GM23338 (cell line): ENCODE measurements around the gene MIPEP. TPM values are rescaled to one million over a fixed set of nuclear protein-coding genes. Genes with fewer than 3 reads are reported as not detected.
A peak's percentile ranks its signal among the peaks of the same experiment; 100 is the strongest.

ENCODE experiments used
- ATAC-seq: fragments of 200-7000 bp; cut with Tn5 transposase; 3 replicates; pipeline ENCODE4 v1.9.1; 2020
- DNase-seq: peaks from one replicate; pipeline ENCODE4 v3.0.0-alpha.2; 2015; ENCODE audit warnings: low spot score
- H2AFZ ChIP-seq: fragments of 200-600 bp; sonication (generic); 2 replicates; pipeline ENCODE4 v1.8.0; 2016; ENCODE audit warnings: antibody characterized with exemption, mild to moderate bottlenecking, moderate library complexity
- H3F3A ChIP-seq: fragments of 200-600 bp; sonication (generic); replicated peaks from 2 replicates; pipeline ENCODE4 v1.8.0; 2017; ENCODE audit warnings: antibody characterized with exemption, mixed run types, low read depth
- H3K27ac ChIP-seq: fragments of 200-600 bp; sonication (generic); 2 replicates; pipeline ENCODE4 v1.6.1; 2016; ENCODE audit warnings: low read depth
- H3K27me3 ChIP-seq: fragments of 200-600 bp; sonication (generic); 2 replicates; pipeline ENCODE4 v1.8.0; 2016; ENCODE audit warnings: mild to moderate bottlenecking, mixed run types, moderate library complexity; ENCODE audit not compliant: insufficient read depth
- H3K36me3 ChIP-seq: fragments of 200-600 bp; sonication (generic); 2 replicates; pipeline ENCODE4 v1.8.0; 2016; ENCODE audit warnings: mild to moderate bottlenecking; ENCODE audit not compliant: insufficient read depth
- H3K4me1 ChIP-seq: fragments of 200-600 bp; sonication (generic); 2 replicates; pipeline ENCODE4 v1.8.0; 2016; ENCODE audit warnings: mild to moderate bottlenecking, moderate library complexity; ENCODE audit not compliant: insufficient read depth
- H3K4me2 ChIP-seq: fragments of 200-600 bp; sonication (generic); 2 replicates; pipeline ENCODE4 v1.7.1; 2017; ENCODE audit warnings: mixed run types
- H3K4me3 ChIP-seq: fragments of 200-600 bp; sonication (generic); 2 replicates; pipeline ENCODE4 v1.6.1; 2016; ENCODE audit warnings: mixed run types
- H3K79me2 ChIP-seq: fragments of 200-600 bp; sonication (generic); replicated peaks from 2 replicates; pipeline ENCODE4 v1.8.0; 2017; ENCODE audit warnings: mild to moderate bottlenecking; ENCODE audit not compliant: insufficient read depth
- H3K9me2 ChIP-seq: fragments of 200-600 bp; sonication (generic); 2 replicates; pipeline ENCODE4 v1.8.0; 2017; ENCODE audit not compliant: insufficient read depth
- H4K20me1 ChIP-seq: fragments of 200-600 bp; sonication (generic); replicated peaks from 2 replicates; pipeline ENCODE4 v1.8.0; 2017; ENCODE audit warnings: mild to moderate bottlenecking; ENCODE audit not compliant: insufficient read depth
- H3K27ac Mint-ChIP-seq: 2 replicates; pipeline ENCODE4 v1.8.0; 2020; ENCODE audit warnings: inconsistent platforms, mild to moderate bottlenecking, moderate library complexity, mixed read lengths
- H3K27me3 Mint-ChIP-seq: 3 replicates; pipeline ENCODE4 v1.8.0; 2022; ENCODE audit warnings: low read depth, mild to moderate bottlenecking, moderate library complexity, mixed read lengths, inconsistent platforms; ENCODE audit not compliant: insufficient read depth, poor library complexity
- H3K36me3 Mint-ChIP-seq: 3 replicates; pipeline ENCODE4 v1.8.0; 2021; ENCODE audit warnings: low read depth, mild to moderate bottlenecking, inconsistent platforms, moderate library complexity, mixed read lengths
- H3K4me1 Mint-ChIP-seq: 3 replicates; pipeline ENCODE4 v1.8.0; 2020; ENCODE audit warnings: mild to moderate bottlenecking, inconsistent platforms, mixed read lengths
- H3K4me3 Mint-ChIP-seq: 3 replicates; pipeline ENCODE4 v1.8.0; 2021; ENCODE audit warnings: moderate library complexity, mild to moderate bottlenecking, inconsistent platforms, mixed read lengths
- H3K9me3 Mint-ChIP-seq: 3 replicates; pipeline ENCODE4 v1.8.0; 2020; ENCODE audit warnings: moderate library complexity, mild to moderate bottlenecking, inconsistent platforms, mixed read lengths
- CTCF ChIP-seq, 2 experiments: fragments of 200-600 bp in 1 of 2; sonication (generic) in 1 of 2; conservative IDR thresholded peaks; 2 replicates each; pipeline versions ENCODE4 v1.5.1 to v1.6.1; 2016 to 2017; ENCODE audit warnings: antibody characterized with exemption in 2 of 2, low read depth in 2 of 2, mild to moderate bottlenecking in 2 of 2, moderate library complexity in 1 of 2
- ETS1 ChIP-seq: IDR thresholded peaks from 2 replicates; pipeline ENCODE4 v1.6.1; 2016; ENCODE audit warnings: antibody characterized with exemption
- EZH2 ChIP-seq: fragments of 200-600 bp; sonication (generic); IDR thresholded peaks from one replicate; pipeline ENCODE4 v1.8.0; 2017; ENCODE audit warnings: antibody characterized with exemption, mild to moderate bottlenecking, low read depth; ENCODE audit not compliant: unreplicated experiment
- EZH2phosphoT487 ChIP-seq: fragments of 200-600 bp; sonication (generic); IDR thresholded peaks from one replicate; pipeline ENCODE4 v1.8.1; 2018; ENCODE audit warnings: antibody characterized with exemption; ENCODE audit not compliant: unreplicated experiment
- JUNB ChIP-seq: IDR thresholded peaks from one replicate; pipeline ENCODE4 v1.6.1; 2016; ENCODE audit warnings: antibody characterized with exemption; ENCODE audit not compliant: unreplicated experiment
- NANOG ChIP-seq: IDR thresholded peaks from 2 replicates; pipeline ENCODE4 v1.6.1; 2016; ENCODE audit warnings: antibody characterized with exemption, borderline replicate concordance
- STAT1 ChIP-seq: IDR thresholded peaks from one replicate; pipeline ENCODE4 v1.6.1; 2016; ENCODE audit warnings: antibody characterized with exemption; ENCODE audit not compliant: unreplicated experiment
- ZNF114 ChIP-seq: fragments of 250-450 bp; sonication (Bioruptor Pico); IDR thresholded peaks from 2 replicates; pipeline ENCODE4 v1.5.0; 2020; ENCODE audit warnings: mild to moderate bottlenecking, moderate library complexity
- ZNF462 ChIP-seq: fragments of 250-450 bp; sonication (Bioruptor Pico); IDR thresholded peaks from 2 replicates; pipeline ENCODE4 v1.5.0; 2020; ENCODE audit warnings: mild to moderate bottlenecking, moderate library complexity
- polyA plus RNA-seq: library from polyadenylated mRNA; unstranded; fragments of >200 nt; fragmentation: Nextera tagmentation; extraction: Ambion mirVana; gene quantifications from 2 replicates; pipeline ENCODE4 v1.2.1, GENCODE V29; 2016
- total RNA-seq: library from RNA; depleted of rRNA; stranded (reverse); fragments of >200 nt; shearing (Covaris generic); gene quantifications from 2 replicates; pipeline ENCODE4 v1.2.3, GENCODE V29; 2014

The MIPEP gene
- total and polyA plus RNA-seq, 2 experiments from 2014 or later, result 20.8 to 22.5 TPM

- Histone ChIP-seq H3F3A (no peaks in the 10 kb centered on the region), H3K4me3 (no peak overlapping the region), H2AFZ (peak overlapping the region; percentile 38; the same call in 1 of the 2 replicates), H4K20me1 (no peaks in the 10 kb centered on the region), H3K27ac (no peak overlapping the region), H3K4me2 (no peak overlapping the region), H3K36me3 (no peaks in the 10 kb centered on the region), H3K9me2 (peaks cover 6% of the 10 kb centered on the region; the same call in 1 of the 2 replicates), H3K4me1 (no peaks in the 10 kb centered on the region; the same call in 1 of the 2 replicates), H3K27me3 (no peaks in the 10 kb centered on the region), H3K79me2 (no peaks in the 10 kb centered on the region)
- Mint-ChIP-seq H3K4me1 (peaks cover 18% of the 10 kb centered on the region; the same call in 2 of the 3 replicates), H3K9me3 (no peaks in the 10 kb centered on the region; the same call in 2 of the 3 replicates), H3K36me3 (no peaks in the 10 kb centered on the region), H3K27ac (no peak overlapping the region), H3K4me3 (no peak overlapping the region), H3K27me3 (peaks cover 8% of the 10 kb centered on the region)
- DNase-seq (no peak), ATAC-seq (no peak)
- TF ChIP-seq JUNB (no peak), NANOG (no peak), EZH2 (no peak), EZH2phosphoT487 (no peak), CTCF (conservative IDR thresholded peaks at IDR 0.05; ENCODE audit: low read depth in 2 of 2) (no peak)
These were observed 185.8 kb downstream of the MIPEP start for GRCh38 chr13:23703246-23703860.

DNA sequence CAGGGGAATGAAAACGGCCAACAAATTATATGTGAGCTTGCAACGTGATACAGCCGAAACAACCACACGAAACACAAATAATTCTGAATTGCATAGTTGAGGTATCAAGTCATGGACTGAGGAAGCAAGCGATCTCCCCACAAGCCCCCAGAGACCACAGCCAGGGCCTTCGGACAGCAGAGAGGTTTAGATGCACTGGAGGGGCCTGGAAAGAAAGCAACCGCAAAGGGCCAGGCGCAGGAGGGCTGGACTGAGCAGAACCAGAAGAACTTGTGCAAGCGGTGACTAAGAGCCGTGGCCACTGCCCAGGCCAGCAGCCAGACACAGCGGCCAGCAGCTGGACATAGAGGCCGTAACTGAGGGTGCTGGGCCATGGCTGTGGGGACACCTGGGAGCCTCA lies 187.6 kb downstream of the MIPEP start:
- TF ChIP-seq CTCF (conservative IDR thresholded peaks at IDR 0.05; ENCODE audit: low read depth in 2 of 2) (no peak), ETS1 (no peak), ZNF462 (CRISPR knock-in tag) (no peak), JUNB (no peak), ZNF114 (CRISPR knock-in tag) (no peak), STAT1 (no peak)
- Histone ChIP-seq H3K27me3 (no peaks in the 10 kb centered on the region), H3K4me1 (peaks cover 3% of the 10 kb centered on the region), H3F3A (no peaks in the 10 kb centered on the region), H3K4me2 (no peak overlapping the region), H4K20me1 (no peaks in the 10 kb centered on the region), H3K4me3 (no peak overlapping the region), H3K27ac (no peak overlapping the region), H3K9me2 (peaks cover 6% of the 10 kb centered on the region; the same call in 1 of the 2 replicates), H3K79me2 (no peaks in the 10 kb centered on the region), H2AFZ (no peak overlapping the region), H3K36me3 (no peaks in the 10 kb centered on the region)
- H3K36me3 Mint-ChIP-seq, result no peaks in the 10 kb centered on the region
- peaks cover 21% of the 10 kb centered on the region; the same call in 2 of the 3 replicates for H3K4me1 Mint-ChIP-seq
- no peak overlapping the region for H3K27ac Mint-ChIP-seq
- H3K4me3 Mint-ChIP-seq, result no peak overlapping the region
- no peak for ATAC-seq
- peaks cover 3% of the 10 kb centered on the region for H3K27me3 Mint-ChIP-seq
- no peak for DNase-seq
- no peaks in the 10 kb centered on the region; the same call in 2 of the 3 replicates for H3K9me3 Mint-ChIP-seq
